ENCODE data around the gene NOS2. TPM values are rescaled to one million over a fixed set of nuclear protein-coding genes. Genes with fewer than 3 reads are reported as not detected.
A peak's percentile ranks its signal among the peaks of the same experiment; 100 is the strongest.
"Not testable (repeated sequence)": the region's sequence is repeated elsewhere in the genome, so short reads cannot be mapped to it uniquely, and the experiment has no call there.

Gene NOS2
- total RNA-seq, 8 experiments from 2014 or later, result 0.09 to 1.3 (median 0.20) TPM

DNA sequence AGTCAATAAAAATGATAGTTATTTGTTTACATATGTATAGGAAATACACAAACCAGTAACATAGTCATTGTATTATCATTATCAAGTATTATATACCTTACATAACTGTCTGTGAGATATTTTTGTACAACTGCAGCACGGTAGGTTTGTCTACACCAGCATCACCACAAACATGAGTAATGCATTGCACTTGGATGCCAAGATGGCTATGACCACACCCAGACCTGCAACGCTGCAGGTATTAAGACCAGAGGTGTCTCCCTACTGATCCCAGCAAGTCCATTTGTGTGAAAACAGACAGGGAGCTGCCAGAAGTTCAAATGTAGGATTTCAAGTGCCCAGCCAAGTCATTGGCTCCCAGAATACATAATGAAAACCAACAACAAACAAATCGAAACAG lies 34.2 kb upstream of the NOS2 start:
- ATAC-seq (replicated peaks in 6 of 8), result no peak
- in situ Hi-C loops (cut with MboI; ENCODE audit: low pct_unique_long_range_greater_than_20kb in 2 of 9, low sequenced_read_pairs in 9 of 9, unreplicated experiment in 9 of 9), result loop anchor here in 1 of 9 experiments (25.0 kb wide), 1 partner anchor 147 kb away; no protein-coding TSS in a partner anchor

GRCh38 chr17:27832831-27833230 lies 32.5 kb upstream of the NOS2 start:
- H3K4me1 ChIP-seq (replicated peaks in 1 of 2), result no peaks in the 10 kb centered on the region
- in situ Hi-C loops (cut with MboI; ENCODE audit: low pct_unique_long_range_greater_than_20kb in 2 of 9, low sequenced_read_pairs in 9 of 9, unreplicated experiment in 9 of 9), result loop anchor here in 1 of 9 experiments (25.0 kb wide), 1 partner anchor 146 kb away; no protein-coding TSS in a partner anchor
- no peak overlapping the region for H3K27ac ChIP-seq
- no peak overlapping the region for H3K4me3 ChIP-seq
- ATAC-seq (replicated peaks in 6 of 8), result no peak

More for the DNA sequence above, 34.2 kb upstream of the NOS2 start:
- WGBS, 10 experiments, result 25 to 92% (median 48%) methylated on average over 1 to 3 of the region's 3 CpGs; no CpG with 5 or more reads in 3 of the 10 experiments
- H3K4me1 ChIP-seq (replicated peaks in 1 of 2), result no peaks in the 10 kb centered on the region
- H3K27ac ChIP-seq, result no peak overlapping the region
- no peak overlapping the region for H3K4me3 ChIP-seq

- H3K4me3 ChIP-seq; H3K27ac ChIP-seq; H3K4me1 ChIP-seq (replicated peaks in 1 of 2): not testable (repeated sequence)
- peak in 1 of 8 experiments; percentile 42 for ATAC-seq (replicated peaks in 6 of 8)
- no CpG with 5 or more reads among the region's 1 CpG for WGBS, 10 experiments
- in situ Hi-C loops (cut with MboI; ENCODE audit: low pct_unique_long_range_greater_than_20kb in 2 of 9, low sequenced_read_pairs in 9 of 9, unreplicated experiment in 9 of 9), result loop anchor here in 1 of 9 experiments (25.0 kb wide), 1 partner anchor 143 kb away; no protein-coding TSS in a partner anchor
Observed at GRCh38 chr17:27829888-27830287, 29.6 kb upstream of the NOS2 start.

- H3K27ac ChIP-seq; H3K4me3 ChIP-seq; ATAC-seq (replicated peaks in 6 of 8); H3K4me1 ChIP-seq (replicated peaks in 1 of 2): not testable (repeated sequence)
- in situ Hi-C loops (cut with MboI; ENCODE audit: low pct_unique_long_range_greater_than_20kb in 2 of 9, low sequenced_read_pairs in 9 of 9, unreplicated experiment in 9 of 9), result loop anchor here in 1 of 9 experiments (25.0 kb wide), 1 partner anchor 142 kb away; no protein-coding TSS in a partner anchor
- WGBS, 10 experiments, result no CpG with 5 or more reads among the region's 2 CpGs
Observed at GRCh38 chr17:27829143-27829711, 28.9 kb upstream of the NOS2 start.

GRCh38 chr17:27825459-27825858 lies 25.1 kb upstream of the NOS2 start:
- Histone ChIP-seq H3K27ac (no peak overlapping the region), H3K4me3 (no peak overlapping the region), H3K4me1 (replicated peaks in 1 of 2) (no peaks in the 10 kb centered on the region)
- in situ Hi-C loops (cut with MboI; ENCODE audit: low pct_unique_long_range_greater_than_20kb in 2 of 9, low sequenced_read_pairs in 9 of 9, unreplicated experiment in 9 of 9), result loop anchor here in 1 of 9 experiments (25.0 kb wide), 1 partner anchor 138 kb away; no protein-coding TSS in a partner anchor
- WGBS, 10 experiments, result 38 to 94% (median 70%) methylated on average over 3 to 5 of the region's 5 CpGs
- no peak for ATAC-seq (replicated peaks in 6 of 8)

GRCh38 chr17:27824745-27825144 lies 24.4 kb upstream of the NOS2 start:
- Histone ChIP-seq H3K4me3 (no peak overlapping the region), H3K27ac (no peak overlapping the region), H3K4me1 (replicated peaks in 1 of 2) (no peaks in the 10 kb centered on the region)
- no peak for ATAC-seq (replicated peaks in 6 of 8)
- in situ Hi-C loops (cut with MboI; ENCODE audit: low pct_unique_long_range_greater_than_20kb in 2 of 9, low sequenced_read_pairs in 9 of 9, unreplicated experiment in 9 of 9), result loop anchor here in 2 of 9 experiments (25.0 kb wide), 3 partner anchors 88 to 188 kb away; no protein-coding TSS in a partner anchor
- 40 to 100% (median 70%) methylated on average over 1 to 3 of the region's 4 CpGs; no CpG with 5 or more reads in 1 of the 10 experiments for WGBS, 10 experiments

DNA sequence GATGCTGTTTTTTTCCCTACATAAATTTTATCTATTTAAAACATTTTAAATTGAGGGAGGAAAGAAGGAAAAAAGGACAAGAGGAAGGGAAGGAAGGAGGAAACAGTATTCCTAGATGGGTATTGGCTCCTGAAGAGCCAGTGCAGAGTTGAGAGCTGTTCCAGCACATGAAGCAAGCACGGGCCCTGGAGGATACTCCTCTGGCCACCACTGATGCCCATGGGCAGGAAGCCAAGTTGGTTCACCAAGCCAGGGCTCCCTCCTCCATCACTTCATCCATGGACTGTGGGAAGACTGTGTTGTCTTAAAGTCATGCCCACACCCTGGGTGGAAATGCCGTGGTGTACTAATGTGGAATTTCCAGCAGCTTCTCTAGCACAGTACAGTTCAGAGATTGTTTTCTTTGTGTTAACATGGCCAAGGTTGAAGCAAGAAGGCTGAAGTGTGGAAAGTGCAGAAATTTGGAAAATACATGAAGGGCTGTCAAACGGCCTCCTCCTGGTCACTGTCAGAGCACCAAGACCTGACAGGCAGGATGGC lies 23.9 kb upstream of the NOS2 start:
- no peak for ATAC-seq (replicated peaks in 6 of 8)
- Histone ChIP-seq H3K27ac (no peak overlapping the region), H3K4me1 (replicated peaks in 1 of 2) (no peaks in the 10 kb centered on the region), H3K4me3 (no peak overlapping the region)
- WGBS, 10 experiments, result 20 to 100% (median 67%) methylated on average over 1 to 2 of the region's 3 CpGs; no CpG with 5 or more reads in 2 of the 10 experiments
- in situ Hi-C loops (cut with MboI; ENCODE audit: low pct_unique_long_range_greater_than_20kb in 2 of 9, low sequenced_read_pairs in 9 of 9, unreplicated experiment in 9 of 9), result loop anchor here in 1 of 9 experiments (25.0 kb wide), 2 partner anchors 88 to 188 kb away; no protein-coding TSS in a partner anchor

DNA sequence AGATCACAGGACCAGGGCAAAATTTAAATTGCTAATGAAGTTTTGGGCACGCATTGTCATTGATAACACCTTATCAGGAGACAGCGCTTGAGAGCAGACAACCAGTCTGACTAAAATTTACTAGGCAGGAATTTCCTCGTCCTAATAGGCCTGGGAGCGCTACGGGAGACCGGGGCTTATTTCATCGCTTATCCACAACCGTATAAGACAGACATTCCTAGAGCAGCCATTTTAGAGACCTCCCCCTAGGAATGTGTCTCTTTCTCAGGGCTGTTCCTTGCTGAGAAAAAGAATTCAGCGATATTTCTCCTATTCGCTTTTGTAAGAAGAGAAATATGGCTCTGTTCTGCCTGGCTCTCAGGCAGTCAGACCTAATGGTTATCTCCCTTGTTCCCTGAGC lies 21.8 kb upstream of the NOS2 start:
- H3K4me1 ChIP-seq (replicated peaks in 1 of 2); ATAC-seq (replicated peaks in 6 of 8); H3K4me3 ChIP-seq; H3K27ac ChIP-seq: not testable (repeated sequence)
- 55 to 100% (median 79%) methylated on average over 2 to 9 of the region's 10 CpGs; no CpG with 5 or more reads in 3 of the 10 experiments for WGBS, 10 experiments
- in situ Hi-C loops (cut with MboI; ENCODE audit: low pct_unique_long_range_greater_than_20kb in 2 of 9, low sequenced_read_pairs in 9 of 9, unreplicated experiment in 9 of 9), result loop anchor here in 1 of 9 experiments (25.0 kb wide), 2 partner anchors 90 to 190 kb away; no protein-coding TSS in a partner anchor

DNA sequence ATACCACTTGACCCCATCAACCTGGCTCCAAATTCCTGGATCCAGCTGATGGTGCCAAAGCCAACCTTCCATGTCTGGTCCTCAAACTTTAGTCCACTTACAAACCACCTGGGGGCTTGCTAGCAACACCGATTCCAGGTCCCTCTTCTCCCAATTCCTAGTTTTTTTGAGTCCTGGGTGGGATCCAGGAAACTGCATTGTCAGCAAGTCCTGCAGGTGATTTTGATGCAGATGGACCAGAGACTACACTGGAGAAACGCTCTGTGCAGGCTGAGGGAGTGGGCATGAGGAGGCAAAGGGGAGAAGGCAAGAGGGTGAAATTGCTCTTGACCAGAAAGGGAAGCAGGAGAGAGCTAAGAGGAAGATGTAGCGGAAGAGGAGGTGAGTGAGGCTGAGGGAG lies 21.0 kb upstream of the NOS2 start:
- H3K27ac ChIP-seq, result no peak overlapping the region
- no peaks in the 10 kb centered on the region for H3K4me1 ChIP-seq (replicated peaks in 1 of 2)
- no peak overlapping the region for H3K4me3 ChIP-seq
- WGBS, 10 experiments, result 50 to 100% (median 80%) methylated on average over 1 to 3 of the region's 3 CpGs; no CpG with 5 or more reads in 3 of the 10 experiments
- ATAC-seq (replicated peaks in 6 of 8), result no peak
- in situ Hi-C loops (cut with MboI; ENCODE audit: low pct_unique_long_range_greater_than_20kb in 2 of 9, low sequenced_read_pairs in 9 of 9, unreplicated experiment in 9 of 9), result loop anchor here in 1 of 9 experiments (25.0 kb wide), 2 partner anchors 91 to 191 kb away; no protein-coding TSS in a partner anchor

DNA sequence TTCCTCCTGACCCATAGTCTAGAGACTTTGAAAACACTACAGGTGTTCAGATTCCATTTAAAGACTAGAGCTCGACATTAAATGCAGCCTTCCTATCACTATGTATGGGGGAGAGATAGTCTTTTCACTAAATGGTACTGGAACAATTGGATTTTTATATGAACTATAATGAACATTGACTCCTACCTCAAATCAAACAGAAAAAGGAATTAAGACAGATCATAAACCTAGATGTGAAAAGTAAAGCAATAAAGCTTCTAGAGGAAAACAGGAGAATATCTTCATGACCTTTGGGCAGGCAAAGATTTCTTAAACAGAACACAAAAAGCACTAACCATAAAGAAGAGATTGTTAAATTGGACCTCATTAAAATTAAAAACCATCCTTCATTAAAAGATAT lies 18.8 kb upstream of the NOS2 start:
- no peak for ATAC-seq (replicated peaks in 6 of 8)
- WGBS, 10 experiments, result 0 to 85% (median 75%) methylated on average over 1 of the region's 1 CpG; no CpG with 5 or more reads in 5 of the 10 experiments
- Histone ChIP-seq H3K27ac (no peak overlapping the region), H3K4me3 (no peak overlapping the region), H3K4me1 (replicated peaks in 1 of 2) (no peaks in the 10 kb centered on the region)
- in situ Hi-C loops (cut with MboI; ENCODE audit: low pct_unique_long_range_greater_than_20kb in 2 of 9, low sequenced_read_pairs in 9 of 9, unreplicated experiment in 9 of 9), result loop anchor here in 1 of 9 experiments (25.0 kb wide), 2 partner anchors 93 to 193 kb away; no protein-coding TSS in a partner anchor

DNA sequence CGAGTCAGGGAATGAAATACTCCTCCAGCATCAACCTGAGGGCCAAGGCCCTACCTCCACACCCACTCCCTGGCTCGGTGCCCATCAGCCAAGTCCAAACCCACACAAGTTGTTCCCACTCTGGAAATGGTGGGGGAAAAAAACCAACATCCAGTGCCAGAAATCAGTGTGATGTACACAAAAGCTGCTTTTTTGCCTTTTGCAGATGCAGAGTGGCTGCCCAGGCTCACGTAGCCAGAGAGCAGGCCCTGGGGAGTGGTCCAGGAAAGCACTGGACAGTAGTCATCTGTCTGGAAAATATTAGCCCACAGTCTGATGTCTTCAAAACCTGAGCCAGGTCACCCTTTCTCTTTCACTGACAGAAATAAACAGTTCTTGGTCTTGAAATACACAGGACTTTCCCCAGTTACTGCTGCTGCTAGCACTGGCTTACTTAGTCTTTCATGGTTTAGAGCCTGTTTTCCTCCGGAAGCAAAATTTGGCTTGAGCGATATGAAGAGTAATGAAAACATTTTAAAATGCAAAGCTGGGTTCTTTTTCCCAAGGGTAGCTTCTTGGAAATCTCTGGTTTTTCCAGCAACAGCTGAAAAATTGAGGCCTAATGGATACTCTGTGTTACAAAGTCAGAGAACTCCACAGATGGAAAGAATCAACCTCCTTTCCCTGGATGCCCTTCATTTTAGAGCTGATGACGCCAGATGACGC lies 18.2 kb upstream of the NOS2 start:
- no peaks in the 10 kb centered on the region for H3K4me1 ChIP-seq (replicated peaks in 1 of 2)
- 9 to 89% (median 71%) methylated on average over 3 to 6 of the region's 7 CpGs; no CpG with 5 or more reads in 2 of the 10 experiments for WGBS, 10 experiments
- in situ Hi-C loops (cut with MboI; ENCODE audit: low pct_unique_long_range_greater_than_20kb in 2 of 9, low sequenced_read_pairs in 9 of 9, unreplicated experiment in 9 of 9), result loop anchor here in 1 of 9 experiments (25.0 kb wide), 2 partner anchors 94 to 194 kb away; no protein-coding TSS in a partner anchor
- no peak overlapping the region for H3K4me3 ChIP-seq
- ATAC-seq (replicated peaks in 6 of 8), result no peak
- H3K27ac ChIP-seq, result no peak overlapping the region

- WGBS, 10 experiments, result 33 to 80% (median 50%) methylated on average over 1 of the region's 1 CpG; no CpG with 5 or more reads in 7 of the 10 experiments
- Histone ChIP-seq H3K4me1 (replicated peaks in 1 of 2) (no peaks in the 10 kb centered on the region), H3K4me3 (no peak overlapping the region), H3K27ac (no peak overlapping the region)
- in situ Hi-C loops (cut with MboI; ENCODE audit: low pct_unique_long_range_greater_than_20kb in 2 of 9, low sequenced_read_pairs in 9 of 9, unreplicated experiment in 9 of 9), result loop anchor here in 1 of 9 experiments (25.0 kb wide), 2 partner anchors 95 to 195 kb away; no protein-coding TSS in a partner anchor
- ATAC-seq (replicated peaks in 6 of 8), result peak in 1 of 8 experiments; percentile 47
Observed at GRCh38 chr17:27817731-27818130, 17.4 kb upstream of the NOS2 start.

All from motor neuron (in vitro differentiated cells).